ENCODE data around the gene MYG1. TPM values are rescaled to one million over a fixed set of nuclear protein-coding genes. Genes with fewer than 3 reads are reported as not detected.

Gene MYG1
- total and polyA plus RNA-seq, 2 of the 13 experiments (the other 11 are each of a cell fraction or from before 2014, with no cell fraction given): 38.6 to 58.0 TPM

DNA sequence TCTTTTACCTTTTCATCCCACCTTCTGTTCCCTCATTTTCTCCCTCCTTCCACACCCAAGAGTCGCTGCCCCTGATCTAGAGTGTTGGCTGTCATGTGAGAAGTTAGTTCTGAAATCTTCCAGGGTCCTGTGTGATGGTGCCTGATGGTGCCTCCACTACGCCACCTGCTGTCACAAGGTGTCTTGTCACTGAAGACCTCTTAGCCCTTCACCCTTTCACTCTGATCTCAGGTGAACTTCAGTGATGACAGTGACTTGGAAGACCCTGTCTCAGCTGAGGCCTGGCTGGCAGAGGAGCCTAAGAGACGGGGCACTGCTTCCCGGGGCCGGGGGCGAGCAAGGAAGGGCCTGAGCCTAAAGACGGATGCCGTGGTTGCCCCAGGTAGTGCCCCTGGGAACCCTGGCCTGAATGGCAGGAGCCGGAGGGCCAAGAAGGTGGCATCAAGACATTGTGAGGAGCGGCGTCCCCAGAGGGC lies 11.7 kb upstream of the MYG1 start (continued):
- TF ChIP-seq, protein P1, sequence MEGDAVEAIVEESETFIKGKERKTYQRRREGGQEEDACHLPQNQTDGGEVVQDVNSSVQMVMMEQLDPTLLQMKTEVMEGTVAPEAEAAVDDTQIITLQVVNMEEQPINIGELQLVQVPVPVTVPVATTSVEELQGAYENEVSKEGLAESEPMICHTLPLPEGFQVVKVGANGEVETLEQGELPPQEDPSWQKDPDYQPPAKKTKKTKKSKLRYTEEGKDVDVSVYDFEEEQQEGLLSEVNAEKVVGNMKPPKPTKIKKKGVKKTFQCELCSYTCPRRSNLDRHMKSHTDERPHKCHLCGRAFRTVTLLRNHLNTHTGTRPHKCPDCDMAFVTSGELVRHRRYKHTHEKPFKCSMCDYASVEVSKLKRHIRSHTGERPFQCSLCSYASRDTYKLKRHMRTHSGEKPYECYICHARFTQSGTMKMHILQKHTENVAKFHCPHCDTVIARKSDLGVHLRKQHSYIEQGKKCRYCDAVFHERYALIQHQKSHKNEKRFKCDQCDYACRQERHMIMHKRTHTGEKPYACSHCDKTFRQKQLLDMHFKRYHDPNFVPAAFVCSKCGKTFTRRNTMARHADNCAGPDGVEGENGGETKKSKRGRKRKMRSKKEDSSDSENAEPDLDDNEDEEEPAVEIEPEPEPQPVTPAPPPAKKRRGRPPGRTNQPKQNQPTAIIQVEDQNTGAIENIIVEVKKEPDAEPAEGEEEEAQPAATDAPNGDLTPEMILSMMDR (CRISPR knock-in tag; IDR thresholded peaks at IDR 0.05): peak; percentile 82
- TF ChIP-seq MXI1 (IDR thresholded peaks at IDR 0.05; ENCODE audit: borderline replicate concordance, low read depth, low read length): no peak
- no peak for TF ChIP-seq ZFAT (CRISPR knock-in tag; conservative IDR thresholded peaks at IDR 0.05)
- TF ChIP-seq, protein P2, sequence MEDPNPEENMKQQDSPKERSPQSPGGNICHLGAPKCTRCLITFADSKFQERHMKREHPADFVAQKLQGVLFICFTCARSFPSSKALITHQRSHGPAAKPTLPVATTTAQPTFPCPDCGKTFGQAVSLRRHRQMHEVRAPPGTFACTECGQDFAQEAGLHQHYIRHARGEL (CRISPR knock-in tag; IDR thresholded peaks at IDR 0.05): no peak
- peak; percentile 94 for TF ChIP-seq SMC3 (IDR thresholded peaks at IDR 0.05; ENCODE audit: low read length)
- TF ChIP-seq, protein P3, sequence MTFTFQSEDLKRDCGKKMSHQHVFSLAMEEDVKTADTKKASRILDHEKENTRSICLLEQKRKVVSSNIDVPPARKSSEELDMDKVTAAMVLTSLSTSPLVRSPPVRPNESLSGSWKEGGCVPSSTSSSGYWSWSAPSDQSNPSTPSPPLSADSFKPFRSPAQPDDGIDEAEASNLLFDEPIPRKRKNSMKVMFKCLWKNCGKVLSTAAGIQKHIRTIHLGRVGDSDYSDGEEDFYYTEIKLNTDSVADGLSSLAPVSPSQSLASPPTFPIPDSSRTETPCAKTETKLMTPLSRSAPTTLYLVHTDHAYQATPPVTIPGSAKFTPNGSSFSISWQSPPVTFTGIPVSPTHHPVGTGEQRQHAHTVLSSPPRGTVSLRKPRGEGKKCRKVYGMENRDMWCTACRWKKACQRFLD (CRISPR knock-in tag; IDR thresholded peaks at IDR 0.05; ENCODE audit: borderline replicate concordance): 0 out of 2 replicates have a peak, but pooled peaks have one; percentile 36
- no peak for TF ChIP-seq EP300 (IDR thresholded peaks at IDR 0.05; ENCODE audit: low read depth in 2 of 2, low read length in 2 of 2)
- no peak for TF ChIP-seq EP300 (CRISPR knock-in tag; IDR thresholded peaks at IDR 0.05; ENCODE audit: borderline replicate concordance)
- peak; percentile 66 for TF ChIP-seq RAD21 (CRISPR knock-in tag; IDR thresholded peaks at IDR 0.05)
- peak; percentile 36; the same call in 1 of the 2 replicates for TF ChIP-seq ZNF253 (CRISPR knock-in tag; IDR thresholded peaks at IDR 0.05; ENCODE audit: borderline replicate concordance)

Data from HepG2 (cell line).